HEK293 (cell line): ENCODE results near the gene SERGEF.

Experiments used
- CTCF ChIA-PET: fragments of 350-600 bp; formaldehyde crosslinking; extraction: SDS; loops from one replicate; lab custom pipeline; 2021; ENCODE audit warnings: antibody characterized with exemption; lab: Yijun Ruan, JAX
- POLR2A ChIA-PET: fragments of 300-600 bp; formaldehyde crosslinking; extraction: SDS; loops from one replicate; lab custom pipeline; 2020; ENCODE audit warnings: antibody characterized with exemption, inconsistent platforms; lab: Yijun Ruan, JAX
- H3K27ac ChIP-seq: fragments of 200-500 bp; sonication (Bioruptor generic); 2 replicates; pipeline ENCODE4 v1.5.1; 2014; ENCODE audit warnings: low read depth, low read length, control low read depth, inconsistent platforms; ENCODE audit errors: extremely low read depth
- H3K36me3 ChIP-seq, 2 experiments: fragments of 200-500 bp in 1 of 2; sonication (Bioruptor generic) in 1 of 2; 1 replicate in 1 of 2; 2 replicates in 1 of 2; pipeline ENCODE4 v1.5.1; 2014 to 2017; ENCODE audit warnings: inconsistent platforms in 2 of 2, low read length in 2 of 2; ENCODE audit not compliant: control insufficient read depth in 2 of 2, insufficient read depth in 1 of 2
- H3K4me1 ChIP-seq: fragments of 200-500 bp; sonication (Bioruptor generic); 2 replicates; pipeline ENCODE4 v1.5.1; 2014; ENCODE audit warnings: mild to moderate bottlenecking, low read length, inconsistent platforms; ENCODE audit not compliant: control insufficient read depth, insufficient read depth
- H3K4me3 ChIP-seq: 2 replicates; pipeline ENCODE4 v1.5.1; 2011; ENCODE audit warnings: low read depth, mild to moderate bottlenecking, control low read depth, low read length, moderate library complexity
- H3K9me3 ChIP-seq: fragments of 200-500 bp; sonication (Bioruptor generic); 2 replicates; pipeline ENCODE4 v1.5.1; 2014; ENCODE audit warnings: low read depth, low read length, inconsistent platforms; ENCODE audit not compliant: control insufficient read depth, insufficient read depth
- BCL11A ChIP-seq: fragments of 450-650 bp; formaldehyde crosslinking; IDR thresholded peaks from 2 replicates; pipeline ENCODE4 v1.5.1; 2016; ENCODE audit warnings: low read depth, missing biosample characterization, missing genetic modification characterization
- HOXD13 ChIP-seq: sonication (generic); formaldehyde crosslinking; IDR thresholded peaks from 2 replicates; pipeline ENCODE4 v1.8.0; 2022; ENCODE audit warnings: missing genetic modification reagents, borderline replicate concordance
- KLF1 ChIP-seq: fragments of 450-650 bp; formaldehyde crosslinking; IDR thresholded peaks from 2 replicates; pipeline ENCODE4 v1.5.1; 2016; ENCODE audit warnings: missing biosample characterization, missing genetic modification characterization
- REPIN1 ChIP-seq: fragments of 450-650 bp; formaldehyde crosslinking; IDR thresholded peaks from 2 replicates; pipeline ENCODE4 v1.5.1; 2017; ENCODE audit warnings: missing biosample characterization, missing genetic modification characterization, low read depth
- ZBTB17 ChIP-seq: fragments of 450-650 bp; formaldehyde crosslinking; IDR thresholded peaks from 2 replicates; pipeline ENCODE4 v1.5.1; 2016; ENCODE audit warnings: missing biosample characterization, missing genetic modification characterization
- ZEB2 ChIP-seq: fragments of 450-650 bp; formaldehyde crosslinking; IDR thresholded peaks from 2 replicates; pipeline ENCODE4 v1.5.1; 2016; ENCODE audit warnings: missing biosample characterization, missing genetic modification characterization
- ZNF211 ChIP-seq: fragments of 450-650 bp; formaldehyde crosslinking; IDR thresholded peaks from 2 replicates; pipeline ENCODE4 v1.5.1; 2016; ENCODE audit warnings: low read depth, missing biosample characterization, missing genetic modification characterization
- ZNF214 ChIP-seq: fragments of 450-650 bp; formaldehyde crosslinking; IDR thresholded peaks from 2 replicates; pipeline ENCODE4 v1.5.1; 2017; ENCODE audit warnings: missing biosample characterization, mild to moderate bottlenecking, missing genetic modification characterization, borderline replicate concordance
- ZNF292 ChIP-seq: fragments of 450-650 bp; formaldehyde crosslinking; IDR thresholded peaks from 2 replicates; pipeline ENCODE4 v1.5.1; 2016; ENCODE audit warnings: low read depth, missing biosample characterization, missing genetic modification characterization, borderline replicate concordance
- ZNF366 ChIP-seq: fragments of 450-650 bp; formaldehyde crosslinking; conservative IDR thresholded peaks from 2 replicates; pipeline ENCODE4 v1.5.1; 2016; ENCODE audit warnings: missing biosample characterization, missing genetic modification characterization
- ZNF548 ChIP-seq: fragments of 450-650 bp; formaldehyde crosslinking; IDR thresholded peaks from 2 replicates; pipeline ENCODE4 v1.5.1; 2016; ENCODE audit warnings: missing biosample characterization, missing genetic modification characterization
- ZNF549 ChIP-seq: fragments of 450-650 bp; IDR thresholded peaks from 2 replicates; pipeline ENCODE4 v1.5.1; 2018; ENCODE audit warnings: missing biosample characterization, missing genetic modification characterization, mild to moderate bottlenecking, inconsistent platforms, moderate library complexity
- ZNF555 ChIP-seq: fragments of 450-650 bp; formaldehyde crosslinking; conservative IDR thresholded peaks from 2 replicates; pipeline ENCODE4 v1.5.1; 2017; ENCODE audit warnings: missing biosample characterization, mild to moderate bottlenecking, missing genetic modification characterization, inconsistent platforms
- ZNF596 ChIP-seq: fragments of 450-650 bp; IDR thresholded peaks from 2 replicates; pipeline ENCODE4 v1.5.0; 2018; ENCODE audit warnings: missing biosample characterization, mild to moderate bottlenecking, missing genetic modification characterization, moderate library complexity
- ZNF664 ChIP-seq: fragments of 450-650 bp; formaldehyde crosslinking; IDR thresholded peaks from 2 replicates; pipeline ENCODE4 v1.5.1; 2016; ENCODE audit warnings: missing biosample characterization, missing genetic modification characterization
- ZNF768 ChIP-seq: fragments of 450-650 bp; formaldehyde crosslinking; IDR thresholded peaks from 2 replicates; pipeline ENCODE4 v1.5.1; 2018; ENCODE audit warnings: missing biosample characterization, mild to moderate bottlenecking, missing genetic modification characterization
- ZNF776 ChIP-seq: fragments of 450-650 bp; formaldehyde crosslinking; IDR thresholded peaks from 2 replicates; pipeline ENCODE4 v1.5.0; 2017; ENCODE audit warnings: missing biosample characterization, missing genetic modification characterization, borderline replicate concordance
- TF ChIP-seq, protein P1 (sequence below): fragments of 450-650 bp; formaldehyde crosslinking; IDR thresholded peaks from 2 replicates; pipeline ENCODE4 v1.5.1; 2016; ENCODE audit warnings: missing biosample characterization, missing genetic modification characterization
- TF ChIP-seq, protein P2 (sequence below): fragments of 450-650 bp; formaldehyde crosslinking; IDR thresholded peaks from 2 replicates; pipeline ENCODE4 v1.5.1; 2017; ENCODE audit warnings: missing biosample characterization, mild to moderate bottlenecking, missing genetic modification characterization, moderate library complexity
- TF ChIP-seq, protein P3 (sequence below): fragments of 450-650 bp; formaldehyde crosslinking; conservative IDR thresholded peaks from 2 replicates; pipeline ENCODE4 v1.5.1; 2016; ENCODE audit warnings: low read depth, missing biosample characterization, missing genetic modification characterization
- TF ChIP-seq, protein P4 (sequence below): fragments of 450-650 bp; formaldehyde crosslinking; IDR thresholded peaks from 2 replicates; pipeline ENCODE4 v1.5.1; 2016; ENCODE audit warnings: missing biosample characterization, missing genetic modification characterization
- TF ChIP-seq, protein P5 (sequence below): fragments of 450-650 bp; formaldehyde crosslinking; IDR thresholded peaks from 2 replicates; pipeline ENCODE4; 2016; ENCODE audit warnings: missing biosample characterization, missing genetic modification characterization

Gene SERGEF

DNA sequence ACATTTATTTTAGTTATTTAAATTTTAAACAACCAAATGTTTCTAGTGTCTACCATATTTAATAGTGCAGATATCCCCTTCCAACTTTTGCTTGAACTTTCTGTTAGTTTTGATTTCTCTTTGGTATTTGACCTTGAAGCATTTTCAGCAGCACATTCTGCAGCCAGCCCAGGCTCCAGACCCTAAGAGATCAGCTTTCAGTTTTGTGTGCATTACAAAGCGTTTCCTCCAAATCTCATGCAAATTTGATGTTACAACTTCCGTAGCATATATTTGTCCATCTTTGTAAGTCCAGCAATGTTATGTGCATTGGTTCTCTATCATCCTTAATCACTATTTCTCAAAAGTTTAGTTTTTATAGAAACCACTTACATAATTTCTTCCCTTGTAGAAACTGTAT lies 14.6 kb upstream of the SERGEF start:
- ChIA-PET POLR2A (no interaction called here), CTCF (no interaction called here)
- Histone ChIP-seq H3K36me3 (no peaks in the 10 kb centered on the region), H3K27ac (no peak overlapping the region), H3K4me1 (no peaks in the 10 kb centered on the region)
- TF ChIP-seq ZNF211 (tag by site-specific recombination) (no peak), BCL11A (tag by site-specific recombination) (no peak), ZNF549 (no peak), REPIN1 (tag by site-specific recombination) (no peak), ZEB2 (tag by site-specific recombination) (no peak), KLF1 (tag by site-specific recombination) (no peak), ZNF768 (no peak), ZNF664 (tag by site-specific recombination) (no peak), ZNF776 (tag by site-specific recombination) (no peak)
- TF ChIP-seq, protein P1, sequence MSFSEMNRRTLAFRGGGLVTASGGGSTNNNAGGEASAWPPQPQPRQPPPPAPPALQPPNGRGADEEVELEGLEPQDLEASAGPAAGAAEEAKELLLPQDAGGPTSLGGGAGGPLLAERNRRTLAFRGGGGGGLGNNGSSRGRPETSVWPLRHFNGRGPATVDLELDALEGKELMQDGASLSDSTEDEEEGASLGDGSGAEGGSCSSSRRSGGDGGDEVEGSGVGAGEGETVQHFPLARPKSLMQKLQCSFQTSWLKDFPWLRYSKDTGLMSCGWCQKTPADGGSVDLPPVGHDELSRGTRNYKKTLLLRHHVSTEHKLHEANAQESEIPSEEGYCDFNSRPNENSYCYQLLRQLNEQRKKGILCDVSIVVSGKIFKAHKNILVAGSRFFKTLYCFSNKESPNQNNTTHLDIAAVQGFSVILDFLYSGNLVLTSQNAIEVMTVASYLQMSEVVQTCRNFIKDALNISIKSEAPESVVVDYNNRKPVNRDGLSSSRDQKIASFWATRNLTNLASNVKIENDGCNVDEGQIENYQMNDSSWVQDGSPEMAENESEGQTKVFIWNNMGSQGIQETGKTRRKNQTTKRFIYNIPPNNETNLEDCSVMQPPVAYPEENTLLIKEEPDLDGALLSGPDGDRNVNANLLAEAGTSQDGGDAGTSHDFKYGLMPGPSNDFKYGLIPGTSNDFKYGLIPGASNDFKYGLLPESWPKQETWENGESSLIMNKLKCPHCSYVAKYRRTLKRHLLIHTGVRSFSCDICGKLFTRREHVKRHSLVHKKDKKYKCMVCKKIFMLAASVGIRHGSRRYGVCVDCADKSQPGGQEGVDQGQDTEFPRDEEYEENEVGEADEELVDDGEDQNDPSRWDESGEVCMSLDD (tag by site-specific recombination): no peak
- TF ChIP-seq, protein P2, sequence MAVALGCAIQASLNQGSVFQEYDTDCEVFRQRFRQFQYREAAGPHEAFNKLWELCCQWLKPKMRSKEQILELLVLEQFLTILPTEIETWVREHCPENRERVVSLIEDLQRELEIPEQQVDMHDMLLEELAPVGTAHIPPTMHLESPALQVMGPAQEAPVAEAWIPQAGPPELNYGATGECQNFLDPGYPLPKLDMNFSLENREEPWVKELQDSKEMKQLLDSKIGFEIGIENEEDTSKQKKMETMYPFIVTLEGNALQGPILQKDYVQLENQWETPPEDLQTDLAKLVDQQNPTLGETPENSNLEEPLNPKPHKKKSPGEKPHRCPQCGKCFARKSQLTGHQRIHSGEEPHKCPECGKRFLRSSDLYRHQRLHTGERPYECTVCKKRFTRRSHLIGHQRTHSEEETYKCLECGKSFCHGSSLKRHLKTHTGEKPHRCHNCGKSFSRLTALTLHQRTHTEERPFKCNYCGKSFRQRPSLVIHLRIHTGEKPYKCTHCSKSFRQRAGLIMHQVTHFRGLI (tag by site-specific recombination): no peak
- TF ChIP-seq, protein P3, sequence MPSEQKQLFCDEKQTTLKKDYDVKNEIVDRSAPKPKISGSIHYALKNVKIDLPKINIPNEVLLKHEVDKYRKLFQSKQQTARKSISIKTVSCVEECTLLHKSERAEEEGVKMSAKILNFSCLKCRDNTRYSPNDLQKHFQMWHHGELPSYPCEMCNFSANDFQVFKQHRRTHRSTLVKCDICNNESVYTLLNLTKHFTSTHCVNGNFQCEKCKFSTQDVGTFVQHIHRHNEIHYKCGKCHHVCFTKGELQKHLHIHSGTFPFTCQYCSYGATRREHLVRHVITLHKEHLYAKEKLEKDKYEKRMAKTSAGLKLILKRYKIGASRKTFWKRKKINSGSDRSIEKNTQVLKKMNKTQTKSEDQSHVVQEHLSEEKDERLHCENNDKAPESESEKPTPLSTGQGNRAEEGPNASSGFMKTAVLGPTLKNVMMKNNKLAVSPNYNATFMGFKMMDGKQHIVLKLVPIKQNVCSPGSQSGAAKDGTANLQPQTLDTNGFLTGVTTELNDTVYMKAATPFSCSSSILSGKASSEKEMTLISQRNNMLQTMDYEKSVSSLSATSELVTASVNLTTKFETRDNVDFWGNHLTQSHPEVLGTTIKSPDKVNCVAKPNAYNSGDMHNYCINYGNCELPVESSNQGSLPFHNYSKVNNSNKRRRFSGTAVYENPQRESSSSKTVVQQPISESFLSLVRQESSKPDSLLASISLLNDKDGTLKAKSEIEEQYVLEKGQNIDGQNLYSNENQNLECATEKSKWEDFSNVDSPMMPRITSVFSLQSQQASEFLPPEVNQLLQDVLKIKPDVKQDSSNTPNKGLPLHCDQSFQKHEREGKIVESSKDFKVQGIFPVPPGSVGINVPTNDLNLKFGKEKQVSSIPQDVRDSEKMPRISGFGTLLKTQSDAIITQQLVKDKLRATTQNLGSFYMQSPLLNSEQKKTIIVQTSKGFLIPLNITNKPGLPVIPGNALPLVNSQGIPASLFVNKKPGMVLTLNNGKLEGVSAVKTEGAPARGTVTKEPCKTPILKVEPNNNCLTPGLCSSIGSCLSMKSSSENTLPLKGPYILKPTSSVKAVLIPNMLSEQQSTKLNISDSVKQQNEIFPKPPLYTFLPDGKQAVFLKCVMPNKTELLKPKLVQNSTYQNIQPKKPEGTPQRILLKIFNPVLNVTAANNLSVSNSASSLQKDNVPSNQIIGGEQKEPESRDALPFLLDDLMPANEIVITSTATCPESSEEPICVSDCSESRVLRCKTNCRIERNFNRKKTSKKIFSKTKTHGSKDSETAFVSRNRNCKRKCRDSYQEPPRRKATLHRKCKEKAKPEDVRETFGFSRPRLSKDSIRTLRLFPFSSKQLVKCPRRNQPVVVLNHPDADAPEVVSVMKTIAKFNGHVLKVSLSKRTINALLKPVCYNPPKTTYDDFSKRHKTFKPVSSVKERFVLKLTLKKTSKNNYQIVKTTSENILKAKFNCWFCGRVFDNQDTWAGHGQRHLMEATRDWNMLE (tag by site-specific recombination): no peak
- TF ChIP-seq, protein P4, sequence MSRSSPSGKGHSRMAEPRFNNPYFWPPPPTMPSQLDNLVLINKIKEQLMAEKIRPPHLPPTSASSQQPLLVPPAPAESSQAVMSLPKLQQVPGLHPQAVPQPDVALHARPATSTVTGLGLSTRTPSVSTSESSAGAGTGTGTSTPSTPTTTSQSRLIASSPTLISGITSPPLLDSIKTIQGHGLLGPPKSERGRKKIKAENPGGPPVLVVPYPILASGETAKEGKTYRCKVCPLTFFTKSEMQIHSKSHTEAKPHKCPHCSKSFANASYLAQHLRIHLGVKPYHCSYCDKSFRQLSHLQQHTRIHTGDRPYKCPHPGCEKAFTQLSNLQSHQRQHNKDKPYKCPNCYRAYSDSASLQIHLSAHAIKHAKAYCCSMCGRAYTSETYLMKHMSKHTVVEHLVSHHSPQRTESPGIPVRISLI (tag by site-specific recombination): no peak
- TF ChIP-seq, all 188 proteins: peak for 0
- H3K4me3 ChIP-seq: no peak overlapping the region
- H3K9me3 ChIP-seq: no peaks in the 10 kb centered on the region

DNA sequence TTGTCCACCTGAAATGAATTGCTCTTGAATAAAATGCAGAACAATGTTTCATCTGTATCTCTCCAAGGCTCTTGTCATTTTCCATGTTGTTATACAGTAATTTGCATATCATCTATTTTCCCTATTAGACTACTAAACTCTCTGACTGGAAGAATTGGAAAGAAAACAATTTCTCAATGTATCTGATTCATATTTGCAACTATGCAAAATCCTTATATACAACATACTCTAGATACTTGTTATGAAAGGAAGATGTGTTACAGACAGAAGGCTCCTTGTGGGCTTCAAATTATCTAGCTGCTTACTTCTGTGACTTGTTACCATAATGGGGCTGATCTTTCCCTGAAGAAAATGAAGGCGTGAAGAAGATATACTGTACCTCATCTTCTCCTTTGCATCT lies 9.6 kb upstream of the SERGEF start:
- Histone ChIP-seq H3K36me3 (no peaks in the 10 kb centered on the region), H3K9me3 (no peaks in the 10 kb centered on the region), H3K27ac (no peak overlapping the region), H3K4me1 (no peaks in the 10 kb centered on the region), H3K4me3 (no peak overlapping the region)
- TF ChIP-seq ZNF555 (no peak), ZNF596 (tag by site-specific recombination) (no peak), ZNF664 (tag by site-specific recombination) (no peak), ZNF292 (tag by site-specific recombination) (no peak), ZNF548 (tag by site-specific recombination) (no peak), ZBTB17 (tag by site-specific recombination) (no peak), HOXD13 (CRISPR knock-in tag) (no peak), ZNF214 (tag by site-specific recombination) (no peak), ZNF366 (tag by site-specific recombination) (no peak)
- TF ChIP-seq, protein P5, sequence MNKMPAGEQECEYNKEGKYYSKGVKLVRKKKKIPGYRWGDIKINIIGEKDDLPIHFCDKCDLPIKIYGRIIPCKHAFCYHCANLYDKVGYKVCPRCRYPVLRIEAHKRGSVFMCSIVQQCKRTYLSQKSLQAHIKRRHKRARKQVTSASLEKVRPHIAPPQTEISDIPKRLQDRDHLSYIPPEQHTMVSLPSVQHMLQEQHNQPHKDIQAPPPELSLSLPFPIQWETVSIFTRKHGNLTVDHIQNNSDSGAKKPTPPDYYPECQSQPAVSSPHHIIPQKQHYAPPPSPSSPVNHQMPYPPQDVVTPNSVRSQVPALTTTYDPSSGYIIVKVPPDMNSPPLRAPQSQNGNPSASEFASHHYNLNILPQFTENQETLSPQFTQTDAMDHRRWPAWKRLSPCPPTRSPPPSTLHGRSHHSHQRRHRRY (tag by site-specific recombination): no peak
- ChIA-PET CTCF (interaction anchor here (0.6 kb wide), 1 partner anchor 183 kb away, joined by 5 read pairs; no protein-coding TSS in a partner anchor), POLR2A (no interaction called here)
